Stomach smooth muscle (tissue), 2 donors: ENCODE data around the gene FAM78B.

ENCODE experiments used
- H3K27ac ChIP-seq: one replicate; pipeline ENCODE4 v1.7.0; 2013; ENCODE audit warnings: mild to moderate bottlenecking, low read length, inconsistent platforms
- H3K27me3 ChIP-seq, 2 donors: one replicate each; pipeline ENCODE4 v1.7.0; 2013; ENCODE audit warnings: low read length in 2 of 2; ENCODE audit not compliant: insufficient read depth in 2 of 2, control insufficient read depth in 1 of 2
- H3K36me3 ChIP-seq, 2 donors: one replicate each; pipeline ENCODE4 v1.7.0; 2013; ENCODE audit warnings: low read length in 2 of 2; ENCODE audit not compliant: control insufficient read depth in 2 of 2, insufficient read depth in 2 of 2
- H3K4me1 ChIP-seq: one replicate; pipeline ENCODE4 v1.7.0; 2013; ENCODE audit warnings: low read length; ENCODE audit not compliant: control insufficient read depth, insufficient read depth
- H3K4me3 ChIP-seq, 2 donors: one replicate each; pipeline ENCODE4 v1.7.0; 2013; ENCODE audit warnings: low read length in 2 of 2
- H3K9ac ChIP-seq, 2 donors: one replicate each; pipeline ENCODE4 v1.7.0; 2013; ENCODE audit warnings: low read length in 2 of 2, mild to moderate bottlenecking in 1 of 2
- H3K9me3 ChIP-seq, 2 donors: one replicate each; pipeline ENCODE4 v1.7.0; 2013; ENCODE audit warnings: low read length in 2 of 2; ENCODE audit not compliant: control insufficient read depth in 2 of 2
- donor health status: healthy.
- donor health status: Pancreatic carcinoma.

The FAM78B gene, protein sequence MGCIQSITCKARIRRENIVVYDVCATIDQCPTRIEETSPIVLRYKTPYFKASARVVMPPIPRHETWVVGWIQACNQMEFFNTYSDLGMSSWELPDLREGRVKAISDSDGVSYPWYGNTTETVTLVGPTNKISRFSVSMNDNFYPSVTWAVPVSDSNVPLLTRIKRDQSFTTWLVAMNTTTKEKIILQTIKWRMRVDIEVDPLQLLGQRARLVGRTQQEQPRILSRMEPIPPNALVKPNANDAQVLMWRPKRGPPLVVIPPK

DNA sequence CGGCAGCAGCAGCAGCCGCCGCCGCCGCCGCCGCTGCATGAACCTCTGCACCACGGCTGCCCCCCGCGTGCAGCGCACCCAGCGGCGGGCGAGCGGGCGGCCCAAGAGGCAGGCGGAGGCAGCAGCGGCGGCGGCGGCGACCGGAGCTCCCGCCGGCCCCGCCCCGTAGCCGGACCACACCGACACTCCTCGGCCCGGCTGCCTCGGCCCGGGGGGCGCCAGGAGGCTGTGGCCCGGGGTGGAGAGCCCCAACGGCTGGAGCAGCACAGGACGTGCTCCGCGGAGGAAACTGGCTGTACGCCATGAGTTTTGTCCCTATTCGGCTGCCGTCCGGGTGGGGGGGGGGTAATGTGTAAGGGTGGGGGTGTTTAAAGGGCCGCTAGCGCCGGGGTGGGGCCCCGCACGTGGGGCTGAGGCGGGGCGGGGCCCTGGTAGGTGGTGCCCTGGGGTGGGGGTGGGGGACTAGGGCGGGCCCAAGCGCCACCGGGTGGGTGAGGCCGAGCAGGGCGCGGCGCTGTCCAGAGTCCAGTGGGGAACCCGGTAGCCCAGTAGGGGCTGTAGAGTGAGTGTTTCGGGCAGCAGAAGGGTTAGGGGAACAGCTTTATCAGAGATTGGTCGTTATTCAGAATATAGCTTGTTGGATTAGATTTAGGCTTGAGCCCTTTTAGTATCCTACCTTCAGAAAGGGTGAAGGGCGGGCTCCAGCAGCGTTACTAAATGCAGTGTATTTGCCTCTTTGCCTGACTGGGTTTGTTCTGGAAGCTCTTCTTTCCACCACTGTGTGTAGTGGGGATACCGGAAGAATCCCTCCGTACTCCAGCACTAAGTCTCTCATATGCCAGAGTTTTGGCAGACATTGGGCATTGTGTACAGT is at the start of gene FAM78B:
TSS of gene FAM78B (minus strand) at position 304 of the 874 bp plus-strand sequence. CDS start 753 bp downstream, outside the sequence.
- H3K27me3 ChIP-seq = no peaks in the 10 kb centered on the region
- no peaks in the 10 kb centered on the region for H3K36me3 ChIP-seq
- H3K4me1 ChIP-seq = peaks cover 13% of the 10 kb centered on the region
- H3K9ac ChIP-seq = peak within 1 kb of the TSS; percentile 40 to 80
- no peak within 1 kb of the TSS for H3K27ac ChIP-seq
- H3K4me3 ChIP-seq = peak within 1 kb of the TSS; percentile 73 to 76
- no peaks in the 10 kb centered on the region for H3K9me3 ChIP-seq

DNA sequence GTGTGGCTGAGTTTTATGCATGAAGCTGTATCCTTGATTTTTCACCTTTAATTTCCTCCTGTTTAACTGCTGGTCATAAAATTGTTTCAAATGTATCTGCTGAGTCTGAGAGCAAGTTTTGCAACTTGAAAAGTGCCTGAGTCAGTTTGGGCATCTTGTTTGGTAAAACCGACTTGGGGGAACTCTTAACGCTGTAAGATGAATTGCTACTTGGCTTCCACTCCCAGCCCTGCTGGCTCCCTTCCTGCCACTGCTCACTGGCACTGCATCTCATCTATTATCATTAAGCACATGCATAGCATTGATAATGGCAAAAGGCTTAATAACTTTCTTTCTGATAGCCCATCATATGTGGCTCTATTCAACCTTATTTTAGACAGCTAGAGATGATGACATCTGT is 35.7 kb upstream of the FAM78B start:
- Histone ChIP-seq H3K9me3 (no peaks in the 10 kb centered on the region), H3K27ac (no peak overlapping the region), H3K4me3 (no peak overlapping the region), H3K4me1 (no peaks in the 10 kb centered on the region), H3K9ac (no peak overlapping the region), H3K27me3 (peaks cover 0 to 2% of the 10 kb centered on the region in 2 donors), H3K36me3 (no peaks in the 10 kb centered on the region)

GRCh38 chr1:166200743-166201142 is 33.9 kb upstream of the FAM78B start:
- Histone ChIP-seq H3K36me3 (no peaks in the 10 kb centered on the region), H3K4me1 (no peaks in the 10 kb centered on the region), H3K9me3 (no peaks in the 10 kb centered on the region), H3K4me3 (no peak overlapping the region), H3K27ac (no peak overlapping the region), H3K27me3 (peaks cover 0 to 2% of the 10 kb centered on the region in 2 donors), H3K9ac (no peak overlapping the region)

GRCh38 chr1:166197597-166197996 is 30.8 kb upstream of the FAM78B start:
- H3K9ac ChIP-seq = no peak overlapping the region
- no peak overlapping the region for H3K27ac ChIP-seq

GRCh38 chr1:166197141-166197540 is 30.3 kb upstream of the FAM78B start:
- no peaks in the 10 kb centered on the region for H3K36me3 ChIP-seq
- peaks cover 0 to 2% of the 10 kb centered on the region in 2 donors for H3K27me3 ChIP-seq
- no peak overlapping the region for H3K27ac ChIP-seq
- no peak overlapping the region for H3K4me3 ChIP-seq
- H3K9me3 ChIP-seq = no peaks in the 10 kb centered on the region
- no peak overlapping the region for H3K9ac ChIP-seq
- H3K4me1 ChIP-seq = no peaks in the 10 kb centered on the region

More at GRCh38 chr1:166197597-166197996, 30.8 kb upstream of the FAM78B start:
- Histone ChIP-seq H3K4me3 (no peak overlapping the region), H3K4me1 (no peaks in the 10 kb centered on the region), H3K27me3 (peaks cover 0 to 2% of the 10 kb centered on the region in 2 donors), H3K9me3 (no peaks in the 10 kb centered on the region), H3K36me3 (no peaks in the 10 kb centered on the region)

- no peak overlapping the region for H3K9ac ChIP-seq
- H3K4me3 ChIP-seq = no peak overlapping the region
- H3K4me1 ChIP-seq = no peaks in the 10 kb centered on the region
- no peak overlapping the region for H3K27ac ChIP-seq
- no peaks in the 10 kb centered on the region for H3K36me3 ChIP-seq
- no peaks in the 10 kb centered on the region for H3K9me3 ChIP-seq
- peaks cover 0 to 2% of the 10 kb centered on the region in 2 donors for H3K27me3 ChIP-seq
Observed at GRCh38 chr1:166193057-166193698, 26.4 kb upstream of the FAM78B start.

- Histone ChIP-seq H3K9ac (no peak overlapping the region), H3K27ac (no peak overlapping the region), H3K9me3 (no peaks in the 10 kb centered on the region), H3K27me3 (peaks cover 0 to 7% of the 10 kb centered on the region in 2 donors), H3K4me1 (no peaks in the 10 kb centered on the region), H3K36me3 (no peaks in the 10 kb centered on the region), H3K4me3 (no peak overlapping the region)
Observed at GRCh38 chr1:166190400-166190799, 23.6 kb upstream of the FAM78B start.

GRCh38 chr1:166189126-166189525 is 22.3 kb upstream of the FAM78B start:
- no peaks in the 10 kb centered on the region for H3K36me3 ChIP-seq
- no peak overlapping the region for H3K27ac ChIP-seq
- peaks cover 0 to 7% of the 10 kb centered on the region in 2 donors for H3K27me3 ChIP-seq
- H3K4me1 ChIP-seq = no peaks in the 10 kb centered on the region
- H3K9ac ChIP-seq = no peak overlapping the region
- no peak overlapping the region for H3K4me3 ChIP-seq
- H3K9me3 ChIP-seq = no peaks in the 10 kb centered on the region

DNA sequence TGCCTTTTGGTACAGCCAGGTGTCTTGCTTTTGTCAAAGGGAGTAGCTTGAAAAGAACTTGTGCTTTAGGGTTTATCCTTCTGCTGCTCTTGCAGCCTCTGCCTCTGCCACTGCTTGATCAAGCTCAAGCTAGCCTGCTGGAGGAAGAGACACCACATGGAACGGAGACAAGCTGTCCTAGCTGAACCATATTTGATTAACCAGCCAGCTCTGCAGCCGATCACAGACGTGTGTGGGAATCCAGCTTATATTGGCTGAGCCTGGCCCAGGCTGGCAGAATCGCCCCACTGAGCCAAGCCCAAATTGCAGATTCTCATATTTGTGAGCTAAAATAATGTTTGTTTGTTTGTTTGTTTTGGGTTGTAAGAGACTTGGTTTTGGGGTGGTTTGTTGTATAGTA is 18.7 kb upstream of the FAM78B start:
- peaks cover 0 to 7% of the 10 kb centered on the region in 2 donors for H3K27me3 ChIP-seq
- H3K4me1 ChIP-seq = no peaks in the 10 kb centered on the region
- no peak overlapping the region for H3K9ac ChIP-seq
- no peak overlapping the region for H3K4me3 ChIP-seq
- no peak overlapping the region for H3K27ac ChIP-seq
- no peaks in the 10 kb centered on the region for H3K36me3 ChIP-seq
- no peaks in the 10 kb centered on the region for H3K9me3 ChIP-seq

- Histone ChIP-seq H3K9me3 (no peaks in the 10 kb centered on the region), H3K9ac (no peak overlapping the region), H3K4me3 (no peak overlapping the region), H3K4me1 (no peaks in the 10 kb centered on the region), H3K36me3 (no peaks in the 10 kb centered on the region), H3K27me3 (peaks cover 0 to 7% of the 10 kb centered on the region in 2 donors), H3K27ac (no peak overlapping the region)
Observed at GRCh38 chr1:166184897-166185296, 18.1 kb upstream of the FAM78B start.
